HG03135 (cell line): Measurements from ENCODE around the gene OR1F1.
"Not testable (repeated sequence)": the region's sequence is repeated elsewhere in the genome, so short reads cannot be mapped to it uniquely, and the experiment has no call there.

Experiments
- ATAC-seq: cut with Tn5 transposase; IDR thresholded peaks from one replicate; pipeline ENCODE4 v1.9.1; 2021; ENCODE audit warnings: mild to moderate bottlenecking, moderate library complexity; ENCODE audit not compliant: unreplicated experiment

The OR1F1 gene

GRCh38 chr16:3171855-3172593 lies 16.0 kb upstream of the OR1F1 start:
- ATAC-seq = peak; percentile 16

GRCh38 chr16:3173892-3174617 lies 13.9 kb upstream of the OR1F1 start:
- ATAC-seq = no peak

GRCh38 chr16:3174618-3175148 lies 13.3 kb upstream of the OR1F1 start:
- no peak for ATAC-seq

- no peak for ATAC-seq
Measured at GRCh38 chr16:3175157-3176093, 12.6 kb upstream of the OR1F1 start.

GRCh38 chr16:3179651-3180050 lies 8.4 kb upstream of the OR1F1 start:
- no peak for ATAC-seq

GRCh38 chr16:3180445-3180878 lies 7.5 kb upstream of the OR1F1 start:
- no peak for ATAC-seq

- not testable (repeated sequence) for ATAC-seq
Measured at GRCh38 chr16:3182293-3182607, 5.8 kb upstream of the OR1F1 start.

- no peak for ATAC-seq
Measured at GRCh38 chr16:3182608-3183444, 5.2 kb upstream of the OR1F1 start.

GRCh38 chr16:3183445-3184139 lies 4.4 kb upstream of the OR1F1 start:
- no peak for ATAC-seq

- no peak for ATAC-seq
Measured at GRCh38 chr16:3186946-3187690, 886 bp upstream of the OR1F1 start.

- ATAC-seq = no peak
Measured at GRCh38 chr16:3188675-3188924, 596 bp downstream of the OR1F1 start.

- no peak for ATAC-seq
Measured at GRCh38 chr16:3188925-3189825, 1.2 kb downstream of the OR1F1 start.

- no peak for ATAC-seq
Measured at GRCh38 chr16:3189869-3190268, 1.9 kb downstream of the OR1F1 start.

GRCh38 chr16:3190949-3191353 lies 2.9 kb downstream of the OR1F1 start:
- no peak for ATAC-seq

GRCh38 chr16:3192476-3193019 lies 4.5 kb downstream of the OR1F1 start:
- ATAC-seq = no peak

GRCh38 chr16:3193221-3194212 lies 5.5 kb downstream of the OR1F1 start:
- no peak for ATAC-seq

- ATAC-seq = no peak
Measured at GRCh38 chr16:3194792-3195191, 6.8 kb downstream of the OR1F1 start.
